Measurements from ENCODE around the gene BICRA.

DNA sequence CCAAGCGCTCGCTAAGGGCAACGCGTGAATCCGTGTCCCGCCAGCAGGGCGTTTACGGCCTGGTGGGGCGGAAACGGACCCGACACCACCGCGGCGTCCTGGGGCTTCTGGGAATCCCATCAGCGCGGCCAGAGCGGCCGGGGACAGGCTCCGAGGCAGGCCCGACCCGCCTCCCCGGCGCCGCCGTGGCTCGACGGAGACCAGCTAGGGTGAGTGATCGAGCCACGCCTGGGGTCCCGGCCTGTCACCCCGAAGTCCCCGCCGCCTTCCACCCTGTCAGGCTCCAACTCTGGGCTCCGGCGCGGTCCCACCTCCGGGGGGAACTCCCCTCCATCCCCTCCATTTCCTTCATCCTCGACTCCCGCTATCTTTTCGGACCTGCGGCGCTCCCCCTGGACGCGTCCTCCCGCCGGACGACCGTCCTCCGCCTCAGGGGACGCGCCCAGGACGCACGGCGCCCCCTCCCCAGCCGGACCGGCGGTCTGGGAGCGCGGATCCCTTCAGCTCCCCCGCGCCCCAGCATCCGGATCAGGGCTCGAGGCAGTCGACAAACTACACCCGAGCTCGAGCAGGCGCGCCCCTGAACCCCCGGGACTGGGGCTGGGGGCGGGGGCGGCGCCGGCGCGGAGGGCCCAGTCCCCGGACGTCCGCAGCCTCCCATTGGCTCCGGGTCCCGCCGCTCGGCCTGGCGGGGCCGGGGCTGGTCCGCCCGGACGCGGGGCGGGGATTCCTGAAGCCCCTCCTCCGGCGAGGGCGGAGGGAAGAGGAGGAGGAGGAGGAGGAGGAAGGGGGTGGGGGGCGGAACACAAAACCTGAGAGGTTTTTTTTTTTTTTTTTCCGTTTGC, 638 bp upstream of the BICRA start:
- peak; percentile 90 for TF ChIP-seq POLR2AphosphoS5 (IDR thresholded peaks at IDR 0.05; ENCODE audit: borderline replicate concordance, low read depth, low read length)
- TF ChIP-seq EZH2 (IDR thresholded peaks at IDR 0.05) = no peak

All from SK-N-MC (cell line).